Mononuclear cell (primary cell): ENCODE results near the gene NFATC2. TPM values are rescaled to one million over a fixed set of nuclear protein-coding genes. Genes with fewer than 3 reads are reported as not detected.

Experiments used
- H3K27me3 ChIP-seq: 2 replicates; pipeline ENCODE4 v1.6.0; 2011; ENCODE audit warnings: low read length, control low read depth; ENCODE audit not compliant: insufficient read depth
- H3K4me1 ChIP-seq: 2 replicates; pipeline ENCODE4 v1.5.1; 2011; ENCODE audit warnings: mild to moderate bottlenecking, low read length, control low read depth; ENCODE audit not compliant: insufficient read depth
- H3K4me3 ChIP-seq: 2 replicates; pipeline ENCODE4 v1.5.1; 2011; ENCODE audit warnings: mild to moderate bottlenecking, low read length, moderate library complexity
- H3K9me3 ChIP-seq: 2 replicates; pipeline ENCODE4 v1.5.1; 2011; ENCODE audit warnings: low read depth, mild to moderate bottlenecking, control low read depth, low read length
- total RNA-seq: library from RNA; depleted of rRNA; stranded (reverse); fragments of >200 nt; gene quantifications from one replicate; pipeline ENCODE4 v1.2.3, GENCODE V29; 2012

The NFATC2 gene
- total RNA-seq, 1 donor = 12.2 TPM

DNA sequence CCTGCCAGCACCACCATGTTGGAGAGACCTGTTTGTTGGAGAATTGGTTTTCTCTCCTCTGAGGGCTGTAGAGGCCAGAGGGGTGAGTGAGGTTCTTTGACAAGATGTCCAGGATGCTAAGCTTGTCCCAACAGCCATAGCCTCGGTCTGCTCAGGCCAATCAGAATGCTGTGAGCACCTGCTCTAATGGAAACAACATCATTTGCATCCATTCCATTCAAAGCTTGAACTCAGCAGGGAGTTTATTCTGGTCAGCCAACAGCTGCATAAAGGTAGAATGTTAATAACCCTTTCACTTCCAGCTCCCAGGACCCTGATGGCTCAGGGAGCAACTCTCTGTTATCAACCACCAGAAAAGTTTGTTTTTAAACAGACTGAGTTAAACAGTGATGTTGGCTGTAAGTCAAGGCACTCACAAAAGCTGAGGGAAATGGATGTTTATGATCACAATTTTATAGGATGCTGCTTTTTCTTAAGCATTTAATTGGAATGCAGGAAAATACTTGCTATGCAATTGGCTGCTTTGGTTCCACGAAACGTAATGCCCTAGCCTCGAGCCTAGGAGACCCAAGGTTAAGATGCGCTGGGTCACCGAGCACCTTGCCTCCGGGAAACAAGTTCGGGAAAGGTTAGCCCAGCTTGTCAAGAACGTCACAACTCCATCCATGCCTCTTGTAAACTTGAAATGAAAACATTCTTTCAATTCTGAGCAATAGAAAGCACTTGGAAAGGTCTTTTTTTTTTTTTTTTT lies 155.2 kb downstream of the NFATC2 start:
- H3K9me3 ChIP-seq = no peaks in the 10 kb centered on the region
- H3K27me3 ChIP-seq = no peaks in the 10 kb centered on the region
- no peak overlapping the region for H3K4me3 ChIP-seq
- peaks cover 7% of the 10 kb centered on the region for H3K4me1 ChIP-seq

DNA sequence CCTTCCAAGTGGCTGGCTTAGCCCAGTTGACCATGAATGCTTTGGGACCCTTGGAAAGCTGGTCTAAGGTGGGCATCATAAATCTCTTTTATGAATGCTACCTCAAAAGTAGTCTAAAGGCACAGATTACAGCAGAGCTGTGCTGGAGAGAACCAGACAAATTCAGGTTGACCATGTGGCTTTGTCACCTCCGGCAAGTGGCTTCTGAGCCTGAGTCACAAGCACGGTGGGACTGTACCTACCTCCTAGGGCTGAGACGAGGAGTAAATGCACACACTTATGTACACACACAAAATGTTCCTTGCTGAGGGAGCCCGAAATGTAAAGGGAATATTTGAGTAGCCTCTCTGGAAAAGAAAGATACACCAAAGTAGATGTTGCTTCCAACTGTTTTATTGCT lies 155.9 kb downstream of the NFATC2 start:
- peaks cover 7% of the 10 kb centered on the region for H3K4me1 ChIP-seq
- H3K9me3 ChIP-seq = no peaks in the 10 kb centered on the region
- no peaks in the 10 kb centered on the region for H3K27me3 ChIP-seq
- H3K4me3 ChIP-seq = no peak overlapping the region

DNA sequence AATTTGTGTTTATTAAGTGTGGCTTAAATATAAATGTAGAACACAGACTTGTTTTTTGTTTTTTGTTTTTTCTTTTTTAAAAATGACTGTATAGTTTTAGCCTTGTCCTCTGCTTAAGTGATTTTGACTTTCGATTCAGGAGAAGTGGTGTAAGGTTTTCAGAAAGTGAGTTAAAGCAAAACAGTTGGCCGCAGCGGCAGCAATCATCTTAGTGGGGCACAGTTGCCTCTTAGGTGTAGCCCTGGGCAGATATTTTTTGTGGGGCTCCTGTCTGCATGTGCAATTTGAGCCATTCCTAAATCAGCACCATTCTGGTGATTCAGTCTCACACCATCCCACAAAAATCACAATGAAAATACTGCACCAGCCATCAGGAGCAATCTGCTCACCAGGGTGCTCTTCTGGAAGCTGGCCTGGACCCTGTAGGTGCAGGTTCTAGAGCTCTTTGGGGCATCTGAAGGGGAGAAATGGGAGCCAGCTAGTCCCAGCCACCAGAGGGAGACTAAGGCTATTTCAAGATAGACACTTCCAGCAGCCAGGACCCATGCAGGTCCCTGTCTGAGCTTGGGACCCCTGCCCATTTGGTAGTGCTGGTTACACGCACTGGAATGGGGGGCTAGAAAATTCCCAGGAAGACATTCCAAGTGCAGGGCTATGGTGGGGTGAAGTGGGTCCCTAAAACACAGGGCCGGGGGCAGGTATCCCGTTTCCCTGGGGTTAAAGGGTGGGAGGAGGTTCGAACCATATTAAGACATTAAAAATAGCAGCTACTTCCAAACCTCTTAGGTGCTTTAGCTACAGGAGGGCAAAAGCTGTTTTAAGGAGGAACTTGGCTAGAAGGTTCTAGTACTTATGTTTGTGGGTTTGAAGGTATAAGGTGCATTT lies 156.6 kb downstream of the NFATC2 start:
- Histone ChIP-seq H3K27me3 (no peaks in the 10 kb centered on the region), H3K4me1 (peaks cover 7% of the 10 kb centered on the region), H3K4me3 (no peak overlapping the region), H3K9me3 (no peaks in the 10 kb centered on the region)

DNA sequence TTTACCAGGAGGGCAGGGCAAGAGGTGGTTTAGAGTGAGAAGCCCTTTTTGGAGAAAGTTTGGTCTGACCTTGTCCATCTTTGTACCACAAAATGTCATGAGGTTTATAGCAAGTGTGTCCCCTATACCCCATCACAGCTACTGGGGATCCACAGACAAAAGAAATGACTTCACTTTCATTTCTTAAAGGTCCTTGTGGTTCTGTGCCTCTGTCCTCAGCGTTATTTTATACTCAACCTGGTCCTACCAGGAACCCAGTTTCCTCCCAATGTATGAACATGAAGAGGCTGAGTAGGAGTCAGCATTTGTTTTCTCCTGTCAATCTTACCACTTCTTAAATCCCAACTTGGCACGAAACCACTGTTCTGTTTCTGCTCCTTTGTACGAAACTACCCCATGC lies 157.6 kb downstream of the NFATC2 start:
- Histone ChIP-seq H3K9me3 (no peaks in the 10 kb centered on the region), H3K4me3 (no peak overlapping the region), H3K27me3 (no peaks in the 10 kb centered on the region), H3K4me1 (peaks cover 1% of the 10 kb centered on the region)

DNA sequence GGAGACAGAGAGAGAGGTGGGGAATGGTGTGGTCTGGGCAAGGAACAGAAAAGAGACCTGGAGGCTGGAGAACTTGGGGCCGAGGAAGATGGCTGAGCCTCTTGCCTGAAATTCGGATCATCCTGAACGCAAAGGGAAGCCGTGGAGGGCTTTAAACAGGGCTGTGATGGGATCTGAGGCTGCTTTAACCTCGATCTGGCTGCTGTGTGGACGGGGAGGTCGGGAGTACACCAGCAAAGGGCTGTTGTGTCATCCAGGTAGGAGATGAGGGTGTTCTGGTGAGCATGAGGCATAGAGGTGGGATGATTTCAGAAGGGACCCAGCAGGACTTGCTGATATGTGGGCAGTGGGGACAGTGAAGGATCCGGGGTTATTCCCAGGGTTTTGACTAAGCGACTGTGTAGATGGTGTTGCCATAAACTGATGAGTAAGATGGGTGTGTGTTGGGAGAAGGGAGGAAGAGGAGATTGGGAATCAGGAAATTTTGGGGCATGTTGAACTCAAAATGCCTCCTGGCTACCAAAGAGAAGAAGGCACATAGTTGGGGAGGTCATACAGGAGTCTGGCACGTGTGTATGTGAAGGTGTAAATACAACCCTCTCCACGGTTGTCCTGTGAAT lies 158.5 kb downstream of the NFATC2 start:
- H3K9me3 ChIP-seq = no peaks in the 10 kb centered on the region

DNA sequence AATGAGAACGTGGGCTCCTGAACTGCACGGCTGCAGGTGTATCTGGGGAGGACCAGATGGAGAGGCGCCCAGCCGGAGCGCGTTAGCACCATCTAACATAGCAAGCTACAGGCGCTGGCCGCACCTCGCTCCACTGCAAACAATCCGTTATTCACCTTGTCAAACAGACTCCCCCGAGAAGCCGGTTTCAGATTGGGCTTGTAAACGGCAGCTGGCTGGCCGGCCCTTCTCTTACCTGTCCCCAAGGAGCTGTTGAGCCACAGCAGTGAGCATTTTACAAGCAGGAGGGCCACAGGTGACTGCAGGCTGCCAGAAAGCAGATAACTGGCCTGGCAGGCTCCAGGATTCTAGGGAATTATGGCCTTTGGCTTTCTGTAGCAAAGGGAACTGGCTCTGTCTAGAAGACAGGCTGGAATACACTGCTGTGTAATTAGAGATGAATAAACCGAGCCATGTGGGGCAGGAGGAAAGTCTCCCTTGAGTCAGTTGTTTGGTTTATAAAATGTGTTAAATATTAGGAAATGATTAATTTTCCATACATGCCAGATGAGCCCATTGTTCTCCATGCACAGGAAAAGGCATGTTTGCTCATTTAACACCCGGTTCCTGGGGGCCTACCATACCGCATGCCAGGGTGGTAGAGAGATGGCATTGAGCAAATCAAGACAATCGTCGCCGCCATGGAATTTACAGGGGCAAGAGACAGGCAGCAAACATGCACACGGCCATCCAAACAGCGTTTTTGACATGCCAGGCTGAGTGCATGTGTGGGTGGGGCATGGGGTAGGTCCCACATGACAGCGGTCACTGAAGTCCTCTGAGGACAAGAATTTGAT lies 159.3 kb downstream of the NFATC2 start:
- Histone ChIP-seq H3K9me3 (no peaks in the 10 kb centered on the region), H3K4me3 (no peak overlapping the region), H3K27me3 (no peaks in the 10 kb centered on the region), H3K4me1 (no peaks in the 10 kb centered on the region)

More for the DNA sequence above, 158.5 kb downstream of the NFATC2 start:
- Histone ChIP-seq H3K4me1 (no peaks in the 10 kb centered on the region), H3K4me3 (no peak overlapping the region), H3K27me3 (no peaks in the 10 kb centered on the region)

DNA sequence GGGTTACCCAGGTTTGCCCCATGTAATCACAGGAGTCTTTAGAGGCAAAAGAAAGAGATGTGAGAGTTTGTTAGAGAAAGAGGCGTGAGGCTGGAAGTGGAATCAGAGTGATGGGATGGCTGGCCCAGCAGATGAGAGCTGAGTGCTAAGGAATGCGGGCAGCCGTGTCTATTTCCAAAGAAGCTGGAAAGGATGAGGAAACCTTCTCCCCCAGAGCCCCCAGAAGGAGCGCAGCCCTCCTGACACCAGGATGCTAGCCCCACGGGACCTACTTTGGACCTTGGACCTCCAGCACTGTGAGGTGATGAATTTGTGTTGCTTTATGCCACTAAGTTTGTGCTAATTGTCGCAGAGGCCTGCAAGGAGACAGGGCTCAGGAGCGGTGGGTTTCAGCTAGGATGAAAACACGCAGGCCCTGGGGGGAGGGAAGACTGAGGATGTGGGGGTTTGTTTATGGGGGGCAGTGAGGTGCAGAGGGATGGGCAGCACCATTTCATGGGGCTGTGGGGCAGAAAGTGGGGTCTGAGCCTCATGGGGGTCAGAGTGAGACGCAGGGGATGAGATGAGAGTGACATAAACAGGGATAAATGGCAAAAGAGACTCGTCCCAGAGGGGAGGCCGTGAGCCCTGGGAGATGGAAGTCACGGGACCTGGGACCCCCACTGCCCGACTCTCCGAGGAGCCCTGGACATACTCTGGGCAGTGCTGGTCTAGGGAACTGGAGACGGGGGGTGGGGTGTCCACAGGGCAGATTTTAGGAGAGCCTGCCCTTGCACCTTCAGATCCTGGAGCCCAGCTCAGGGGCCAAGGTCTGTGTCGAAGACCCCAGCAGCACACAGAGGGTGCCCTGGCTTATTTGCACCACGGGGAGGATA lies 160.2 kb downstream of the NFATC2 start:
- Histone ChIP-seq H3K4me1 (no peaks in the 10 kb centered on the region), H3K4me3 (no peak overlapping the region), H3K27me3 (no peaks in the 10 kb centered on the region), H3K9me3 (no peaks in the 10 kb centered on the region)

DNA sequence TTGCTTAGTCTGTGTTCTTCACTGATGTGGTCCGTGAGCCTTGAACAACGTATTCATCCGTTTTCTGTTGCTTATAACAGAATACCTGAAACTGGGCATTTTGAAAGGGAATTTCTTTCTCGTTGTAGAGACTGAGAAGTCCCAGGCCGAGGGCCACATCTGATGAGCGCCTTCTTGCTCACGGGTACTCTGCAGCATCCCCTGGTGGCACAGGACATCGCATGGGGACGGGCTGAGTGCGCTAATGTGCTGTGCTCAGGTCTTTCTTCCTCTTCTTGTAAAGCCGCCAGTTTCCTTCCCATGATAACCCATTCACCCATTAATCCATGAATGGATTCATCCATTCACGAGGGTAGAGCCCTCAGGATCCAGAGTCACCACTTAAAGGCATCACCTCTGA lies 161.0 kb downstream of the NFATC2 start:
- Histone ChIP-seq H3K9me3 (no peaks in the 10 kb centered on the region), H3K4me1 (no peaks in the 10 kb centered on the region)

DNA sequence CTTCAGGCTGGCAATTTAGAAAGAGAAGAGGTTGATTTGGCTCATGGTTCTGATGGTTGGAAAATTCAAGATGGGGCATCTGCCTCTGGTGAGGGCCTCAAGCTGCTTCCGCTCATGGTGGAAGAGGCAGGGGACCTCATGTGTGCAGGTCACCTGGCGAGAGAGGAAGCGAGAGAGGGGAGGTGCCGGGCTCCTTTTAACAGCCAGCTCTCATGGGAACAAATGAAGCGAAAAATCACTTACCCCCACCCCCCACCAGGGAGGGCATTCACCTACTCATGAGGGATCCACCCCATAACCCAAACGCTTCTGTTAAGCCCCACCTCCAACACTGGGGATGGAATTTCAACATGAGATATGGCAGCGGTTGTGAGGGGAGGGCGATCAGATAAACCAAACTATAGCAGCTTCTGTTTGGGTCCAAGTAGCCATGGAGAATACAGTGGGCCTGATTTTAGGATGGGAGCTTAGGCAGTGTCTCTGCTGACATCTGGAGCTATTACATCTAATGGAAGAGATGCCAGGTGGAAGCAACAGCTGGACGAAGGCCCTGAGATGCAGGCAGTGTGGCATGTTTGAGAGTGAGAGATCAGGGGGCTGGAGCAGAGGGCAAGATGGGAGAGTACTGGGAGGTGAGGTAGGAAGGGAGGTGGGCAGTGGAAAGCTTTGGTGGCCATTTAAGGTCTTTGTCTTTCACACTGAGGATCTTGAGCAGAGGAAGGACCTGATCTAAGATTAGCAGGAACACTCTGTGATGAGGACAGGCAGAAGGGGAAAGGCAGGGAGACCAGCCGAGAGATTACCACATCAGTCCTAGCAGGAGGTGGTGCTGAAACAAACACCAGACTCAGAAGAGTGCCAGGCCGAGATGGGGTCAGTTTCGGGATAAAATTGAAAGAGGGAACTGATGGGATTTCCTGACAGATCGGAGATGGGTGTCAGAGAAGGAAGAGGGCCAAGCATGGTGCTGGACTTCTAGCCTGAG lies 161.8 kb downstream of the NFATC2 start:
- Histone ChIP-seq H3K9me3 (no peaks in the 10 kb centered on the region), H3K27me3 (no peaks in the 10 kb centered on the region), H3K4me1 (no peaks in the 10 kb centered on the region), H3K4me3 (no peak overlapping the region)

More for the DNA sequence above, 161.0 kb downstream of the NFATC2 start:
- no peak overlapping the region for H3K4me3 ChIP-seq
- H3K27me3 ChIP-seq = no peaks in the 10 kb centered on the region

DNA sequence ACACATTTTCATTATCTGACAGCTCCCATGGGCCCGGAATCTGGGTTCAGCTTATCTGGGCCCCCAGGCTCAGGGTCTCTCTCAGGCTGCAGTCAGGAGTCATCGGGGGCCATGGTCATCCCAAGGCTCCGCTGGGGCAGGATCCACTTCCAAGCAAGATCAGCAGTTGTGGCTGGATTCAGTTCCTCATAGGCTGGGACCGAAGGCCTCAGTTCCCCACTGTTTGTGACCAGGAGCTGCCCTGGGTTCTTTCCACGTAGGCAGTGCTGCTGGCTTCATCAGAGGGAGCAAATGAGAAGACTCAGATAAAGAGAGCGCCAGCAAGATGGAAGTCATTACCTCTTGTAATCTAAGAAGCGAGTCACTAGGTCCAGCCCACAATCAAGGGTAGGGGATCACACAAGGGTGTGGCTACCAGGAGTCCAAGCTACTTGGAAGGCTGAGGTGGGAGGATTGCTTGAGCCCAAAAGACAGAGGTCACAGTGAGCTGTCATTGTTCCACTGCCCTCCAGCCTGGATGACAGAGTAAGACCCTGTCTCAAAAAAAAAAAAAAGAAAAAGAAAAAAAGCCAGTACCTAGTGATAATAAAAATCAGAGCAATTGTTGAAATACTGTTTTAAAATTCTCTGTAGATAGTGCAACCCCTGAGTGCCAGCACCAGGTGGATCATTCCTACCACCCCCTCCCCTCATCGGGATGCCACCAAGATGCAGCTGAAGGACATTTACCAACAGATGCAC lies 162.7 kb downstream of the NFATC2 start:
- no peaks in the 10 kb centered on the region for H3K27me3 ChIP-seq

DNA sequence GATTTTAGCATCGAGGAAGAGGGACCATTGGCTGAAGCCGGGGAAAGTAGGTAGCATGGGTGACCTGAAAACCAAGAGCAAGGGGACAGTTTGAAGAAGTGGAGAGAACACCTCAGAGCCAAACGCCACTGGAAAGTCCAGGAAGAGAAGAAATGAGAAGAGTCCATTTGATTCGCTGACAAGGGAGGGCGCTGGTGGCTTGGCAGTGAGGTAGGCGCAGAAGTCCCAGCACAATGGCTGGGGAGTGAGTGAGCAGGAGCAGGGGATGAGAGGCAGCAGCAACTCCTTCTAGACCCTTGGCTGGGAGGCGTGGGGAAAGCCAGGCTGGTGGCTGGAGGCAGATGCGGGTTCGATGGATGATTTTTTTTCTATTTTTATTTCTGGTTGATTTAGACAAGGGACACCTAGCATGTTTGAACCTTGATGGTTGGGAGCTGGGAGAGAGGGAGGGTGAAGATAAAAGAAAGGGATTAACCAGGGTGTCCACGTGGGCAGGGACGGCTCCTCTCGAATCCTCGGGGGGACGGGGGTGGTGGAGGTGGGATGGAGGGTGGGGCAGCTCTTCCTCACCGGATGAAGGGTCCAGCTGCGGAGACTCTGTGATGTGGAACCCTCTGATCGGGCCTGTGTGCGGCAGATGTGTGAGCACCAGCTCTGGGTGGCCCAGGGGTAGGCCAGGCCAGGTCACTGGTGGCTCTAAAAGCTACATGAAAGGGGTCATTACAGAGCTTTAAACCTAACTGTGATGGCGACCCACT lies 164.2 kb downstream of the NFATC2 start:
- Histone ChIP-seq H3K27me3 (no peaks in the 10 kb centered on the region), H3K4me3 (no peak overlapping the region), H3K9me3 (no peaks in the 10 kb centered on the region), H3K4me1 (no peaks in the 10 kb centered on the region)

More for the DNA sequence above, 162.7 kb downstream of the NFATC2 start:
- no peaks in the 10 kb centered on the region for H3K4me1 ChIP-seq
- no peak overlapping the region for H3K4me3 ChIP-seq
- H3K9me3 ChIP-seq = no peaks in the 10 kb centered on the region

DNA sequence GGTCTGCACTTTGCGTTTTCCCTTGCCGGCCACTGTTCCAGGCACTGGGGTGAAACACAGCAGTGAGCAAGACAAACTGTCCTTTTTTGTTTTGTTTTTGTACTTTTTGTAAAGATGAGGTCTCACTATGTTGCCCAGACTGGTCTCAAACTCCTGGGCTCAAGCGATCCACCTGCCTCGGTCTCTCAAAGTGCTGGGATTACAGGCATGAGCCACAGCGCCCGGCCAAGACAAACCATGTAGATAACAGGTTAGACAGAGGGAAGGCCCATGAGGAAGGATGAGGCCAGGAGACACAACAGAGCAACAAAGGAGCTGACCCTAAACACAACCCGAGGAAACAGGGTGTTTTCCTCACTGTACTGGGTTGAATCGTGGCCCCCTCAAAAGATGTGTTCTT lies 165.4 kb downstream of the NFATC2 start:
- no peaks in the 10 kb centered on the region for H3K9me3 ChIP-seq

More for the DNA sequence above, 165.4 kb downstream of the NFATC2 start:
- Histone ChIP-seq H3K4me1 (no peaks in the 10 kb centered on the region), H3K4me3 (no peak overlapping the region), H3K27me3 (no peaks in the 10 kb centered on the region)
